ENCODE results near the gene PITPNC1.

DNA sequence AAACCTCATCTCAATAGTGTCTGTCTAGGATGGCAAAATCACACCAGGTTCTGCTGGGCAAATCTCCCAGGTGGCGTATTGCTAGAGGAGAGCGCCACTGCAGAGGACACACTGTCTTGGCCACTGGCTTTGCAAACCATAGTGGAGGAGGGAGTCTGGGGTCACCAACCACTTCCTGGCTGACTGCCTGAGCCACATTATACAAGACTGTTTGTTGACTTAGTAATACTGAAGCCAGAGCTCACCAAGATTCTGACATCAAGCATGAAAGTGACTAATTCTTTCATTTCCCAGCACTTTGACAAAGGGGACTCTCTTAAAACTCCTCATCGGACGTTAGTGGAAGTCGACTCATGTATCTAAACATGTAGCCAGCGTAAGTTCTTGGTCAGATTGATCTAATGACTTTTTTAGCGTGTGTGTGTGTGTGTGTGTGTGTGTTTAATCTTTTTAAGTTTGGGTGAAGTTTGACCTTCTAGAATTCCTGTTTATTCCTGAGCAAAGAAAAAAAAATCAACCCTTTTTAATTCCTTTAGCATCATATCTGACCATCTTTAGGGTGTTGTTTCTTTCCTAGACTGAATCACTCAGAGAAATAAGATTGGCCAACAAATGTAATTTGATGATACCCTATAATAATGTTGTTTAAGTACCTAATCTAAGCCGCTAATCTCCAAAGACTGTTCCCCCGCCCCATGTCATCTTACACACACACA lies 13.7 kb downstream of the PITPNC1 start:
- TF ChIP-seq EZH2 (IDR thresholded peaks at IDR 0.05; ENCODE audit: insufficient read depth, poor library complexity, severe bottlenecking) (no peak), EZH2phosphoT487 (IDR thresholded peaks at IDR 0.05; ENCODE audit: insufficient read depth, low read depth) (0 out of 2 replicates have a peak, but pooled peaks have one; percentile 45)

Data from GM23248 (cell line).